Fibroblast of skin of right quadriceps (primary cell): ENCODE data around the gene CXXC5.
A peak's percentile ranks its signal among the peaks of the same experiment; 100 is the strongest.

ENCODE experiments used
- DNase-seq: peaks from one replicate; pipeline ENCODE4 v3.0.0-alpha.2; 2013

CXXC5 gene

DNA sequence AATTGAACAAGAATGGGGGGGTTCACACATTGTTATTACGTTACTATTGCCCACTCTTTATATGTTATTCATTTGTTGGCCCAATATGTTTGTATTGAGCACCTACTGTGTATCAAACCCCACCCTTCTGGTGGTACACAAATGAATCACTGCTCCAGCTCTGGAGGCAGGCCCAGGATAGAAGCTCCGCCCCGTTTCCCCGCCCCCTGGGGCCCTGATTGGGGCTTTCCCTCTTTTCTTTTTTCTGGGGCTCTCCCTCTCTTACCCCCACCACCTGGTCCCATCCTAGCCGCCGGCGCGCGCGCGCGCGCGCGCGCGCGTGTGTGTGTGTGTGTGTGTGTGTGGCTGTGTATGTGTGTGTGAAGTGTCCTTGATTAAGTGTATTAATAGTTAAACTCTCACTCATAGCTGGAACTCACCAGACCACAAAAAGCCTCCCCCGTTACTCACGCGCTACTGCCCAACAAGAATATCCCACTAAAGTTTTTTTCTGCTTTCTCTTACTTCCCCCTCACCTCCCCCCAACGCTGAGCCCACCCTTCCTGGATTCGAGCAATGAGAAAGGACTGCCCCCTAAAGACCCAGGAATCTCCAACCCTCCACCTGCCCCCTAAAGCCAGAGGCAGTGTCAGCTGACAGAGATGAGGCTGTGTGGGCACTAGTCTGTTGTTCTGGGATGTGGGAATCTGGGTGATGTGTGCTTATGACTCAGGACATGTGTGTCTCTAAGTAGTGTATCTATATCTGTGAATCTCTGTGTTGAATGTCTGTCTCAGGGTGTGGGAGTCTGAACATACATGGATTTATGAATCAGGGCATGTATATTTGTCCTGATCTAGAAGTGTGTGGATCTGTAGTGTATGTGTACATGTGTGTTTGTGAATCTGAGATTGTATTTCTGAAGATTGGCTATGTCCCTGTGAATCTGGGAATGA lies 4.0 kb downstream of the CXXC5 start:
- DNase-seq = peak; percentile 89

DNA sequence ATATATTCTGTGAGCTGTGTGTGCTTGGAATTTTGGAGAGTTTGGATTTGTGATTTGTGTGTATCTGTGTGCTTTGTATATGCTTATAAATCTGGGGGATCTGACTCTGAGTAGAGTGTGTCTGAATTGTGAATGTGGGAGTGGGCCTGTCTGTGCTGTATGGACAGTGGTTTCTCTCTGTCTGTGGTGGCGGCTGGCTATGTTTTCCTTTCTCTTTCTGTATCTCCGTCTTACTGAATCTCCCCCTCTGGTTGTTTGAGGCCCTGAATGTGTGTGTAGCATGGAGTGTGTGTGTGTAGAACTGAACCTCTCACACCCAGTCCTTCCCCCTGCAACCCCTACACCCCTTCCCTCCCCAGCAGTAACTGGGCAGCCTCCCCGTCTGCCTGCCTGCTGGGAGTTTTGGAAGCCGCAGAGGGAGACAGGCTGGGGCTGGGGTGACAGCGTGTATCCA lies 4.7 kb downstream of the CXXC5 start:
- no peak for DNase-seq

DNA sequence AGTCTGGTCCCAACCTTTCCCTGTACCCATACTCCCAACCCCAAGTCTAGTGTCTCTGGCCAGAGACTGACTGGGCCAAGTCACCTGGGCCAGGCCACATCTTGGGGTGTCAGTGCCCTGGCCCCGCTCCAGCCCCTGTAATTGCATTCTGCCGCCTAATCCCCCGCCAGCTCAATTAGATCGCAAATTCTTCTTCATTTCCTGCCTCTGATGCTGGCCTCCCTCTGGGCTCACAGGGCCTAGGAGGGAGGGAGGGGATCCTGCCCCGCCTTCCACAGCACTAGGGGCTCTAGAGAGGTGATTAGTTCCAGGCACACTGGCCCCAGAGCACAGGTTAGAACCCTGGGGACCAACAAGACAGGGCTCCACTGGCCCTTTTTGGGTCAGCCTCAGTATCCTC lies 5.5 kb downstream of the CXXC5 start:
- DNase-seq = no peak

DNA sequence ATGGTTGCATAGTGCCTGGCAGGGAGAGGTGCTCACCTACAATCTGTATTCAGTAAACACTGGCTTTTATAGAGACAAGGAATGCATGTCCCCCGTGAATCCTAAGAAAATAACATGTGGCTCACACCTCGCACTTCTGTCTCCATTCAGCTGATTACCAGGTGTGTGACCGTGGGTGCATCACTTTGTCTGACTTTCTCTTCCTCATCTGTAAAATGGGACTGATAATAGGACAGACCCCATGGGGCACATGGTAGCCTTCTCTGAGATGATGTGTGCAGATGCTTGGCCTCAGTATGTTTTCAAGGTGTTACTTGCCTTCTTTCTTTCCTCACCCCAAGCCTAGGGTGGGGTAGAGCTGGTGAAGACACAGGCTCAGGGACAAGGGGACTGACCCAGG lies 6.3 kb downstream of the CXXC5 start:
- no peak for DNase-seq

DNA sequence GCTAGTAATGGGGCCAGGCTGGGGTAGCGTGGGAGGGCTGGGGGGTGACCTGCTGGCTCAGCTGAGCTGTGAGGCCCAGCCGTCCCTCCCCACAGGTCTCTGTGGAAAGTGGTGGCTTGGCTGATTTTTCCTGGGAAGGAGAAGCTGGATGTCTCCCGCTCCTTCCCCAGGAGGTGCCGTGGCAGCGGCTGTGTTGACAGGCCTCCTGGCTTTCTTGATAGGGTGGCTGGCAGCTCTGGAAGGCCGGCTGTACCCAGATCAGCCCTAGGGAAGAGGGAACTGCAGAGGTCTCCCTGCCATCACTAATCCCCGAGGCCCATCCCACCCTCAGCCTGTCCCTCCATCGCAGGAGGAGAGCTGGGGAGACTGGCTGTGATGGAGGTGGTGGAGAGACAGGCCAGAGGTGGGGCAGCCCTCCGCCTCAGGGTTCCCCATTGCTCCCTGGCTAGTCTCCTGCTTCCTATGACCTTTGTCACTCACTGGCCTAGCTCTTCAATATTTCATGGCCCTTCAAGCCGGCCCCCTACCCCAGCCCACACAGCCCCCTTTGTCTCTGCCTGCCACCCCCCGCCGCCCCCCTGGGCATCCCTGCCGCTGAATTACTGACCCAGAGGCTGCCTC lies 6.8 kb downstream of the CXXC5 start:
- no peak for DNase-seq

DNA sequence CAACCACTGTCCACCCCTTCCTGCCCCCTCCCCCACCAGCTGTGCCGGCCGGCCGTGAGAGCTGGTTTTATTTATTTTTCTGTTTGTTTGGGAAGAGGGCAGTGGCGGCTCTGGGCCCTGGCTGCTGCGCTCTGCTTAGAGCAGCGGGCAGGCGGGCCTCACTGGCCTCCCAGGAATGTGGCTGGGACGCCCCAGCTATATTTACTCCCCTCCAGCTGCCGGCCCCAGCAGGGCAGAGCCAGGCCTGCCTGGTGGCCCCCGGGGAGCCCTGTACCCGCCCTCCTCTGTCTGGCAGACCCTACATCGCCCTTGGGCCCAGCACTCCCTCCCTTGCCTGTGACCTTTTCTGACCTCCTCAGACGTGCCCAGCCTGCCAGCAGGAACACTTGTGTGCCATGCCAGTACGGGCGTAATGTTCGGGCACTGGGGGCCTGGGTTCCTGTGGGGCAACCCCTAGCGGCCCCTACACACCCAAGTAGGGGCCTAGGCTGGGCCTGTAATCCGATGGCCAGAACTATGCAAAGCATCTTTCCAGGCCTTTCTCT lies 7.7 kb downstream of the CXXC5 start:
- DNase-seq = no peak

DNA sequence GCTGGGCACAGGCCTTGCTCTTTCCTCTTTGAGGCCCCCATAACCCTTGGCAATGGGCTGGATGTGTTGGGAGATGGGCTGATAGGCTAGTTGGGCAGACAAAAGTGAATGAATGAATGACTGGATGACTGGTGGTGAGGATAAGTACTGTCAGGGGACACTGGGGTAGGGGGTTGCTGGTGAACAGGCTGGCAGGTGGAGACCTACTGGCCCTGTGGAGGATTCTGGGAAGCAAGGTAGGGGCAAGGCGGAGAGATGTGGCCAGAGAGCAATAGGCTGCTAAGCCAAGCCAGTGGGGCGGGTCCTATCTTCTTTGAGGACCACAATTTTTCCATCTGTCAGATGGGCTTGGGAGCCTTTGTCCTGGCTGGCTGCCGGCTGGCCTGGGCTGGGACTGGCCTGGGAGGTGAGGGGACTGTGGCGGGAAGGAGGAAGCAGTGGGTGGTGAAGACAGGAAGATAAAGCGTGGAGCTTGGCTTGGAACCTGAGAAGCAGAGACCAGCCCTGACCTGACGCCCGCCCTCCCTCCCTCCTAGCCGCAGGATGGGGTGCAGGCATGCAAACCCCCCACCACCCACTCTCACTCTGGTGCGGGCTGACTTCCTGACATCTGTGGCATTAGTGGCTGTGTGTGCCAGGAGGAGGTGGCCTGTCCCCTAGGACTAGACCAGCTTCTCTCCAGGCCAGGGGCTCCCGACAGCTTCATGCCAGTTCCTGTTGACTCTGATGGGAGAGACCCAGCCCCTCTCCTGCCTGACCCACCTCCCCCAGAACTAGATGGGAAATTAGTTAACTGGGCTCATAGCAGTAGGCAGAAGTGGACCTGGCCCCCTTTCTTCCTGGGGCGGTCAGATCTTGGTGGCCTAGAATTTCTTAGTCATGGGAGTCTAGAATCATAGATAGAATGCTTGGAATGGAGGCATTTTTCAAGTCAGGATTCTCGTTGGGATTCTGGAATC lies 9.5 kb downstream of the CXXC5 start:
- peak; percentile 48 for DNase-seq

DNA sequence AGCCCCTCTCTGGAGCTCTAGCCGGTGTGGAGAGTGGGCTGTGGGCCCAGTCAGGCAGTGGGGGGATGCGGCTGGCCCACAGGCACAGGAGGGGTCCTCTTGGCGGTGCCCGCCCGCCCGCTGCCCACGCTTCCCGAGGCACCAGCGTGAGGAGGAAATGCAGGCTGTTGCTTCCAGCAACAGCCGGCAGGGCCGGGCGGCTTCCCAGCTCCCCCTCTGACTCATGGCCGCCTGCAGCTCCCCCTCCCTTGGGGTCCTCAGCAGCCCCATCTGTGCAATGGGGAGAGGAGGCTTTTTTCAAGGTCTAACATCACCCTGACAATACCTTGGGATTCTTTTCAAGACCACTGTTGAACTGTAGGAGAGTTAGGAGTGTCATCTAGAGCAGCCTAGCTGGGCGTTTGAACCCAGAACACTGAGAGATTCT lies 10.4 kb downstream of the CXXC5 start:
- peak; percentile 43 for DNase-seq

DNA sequence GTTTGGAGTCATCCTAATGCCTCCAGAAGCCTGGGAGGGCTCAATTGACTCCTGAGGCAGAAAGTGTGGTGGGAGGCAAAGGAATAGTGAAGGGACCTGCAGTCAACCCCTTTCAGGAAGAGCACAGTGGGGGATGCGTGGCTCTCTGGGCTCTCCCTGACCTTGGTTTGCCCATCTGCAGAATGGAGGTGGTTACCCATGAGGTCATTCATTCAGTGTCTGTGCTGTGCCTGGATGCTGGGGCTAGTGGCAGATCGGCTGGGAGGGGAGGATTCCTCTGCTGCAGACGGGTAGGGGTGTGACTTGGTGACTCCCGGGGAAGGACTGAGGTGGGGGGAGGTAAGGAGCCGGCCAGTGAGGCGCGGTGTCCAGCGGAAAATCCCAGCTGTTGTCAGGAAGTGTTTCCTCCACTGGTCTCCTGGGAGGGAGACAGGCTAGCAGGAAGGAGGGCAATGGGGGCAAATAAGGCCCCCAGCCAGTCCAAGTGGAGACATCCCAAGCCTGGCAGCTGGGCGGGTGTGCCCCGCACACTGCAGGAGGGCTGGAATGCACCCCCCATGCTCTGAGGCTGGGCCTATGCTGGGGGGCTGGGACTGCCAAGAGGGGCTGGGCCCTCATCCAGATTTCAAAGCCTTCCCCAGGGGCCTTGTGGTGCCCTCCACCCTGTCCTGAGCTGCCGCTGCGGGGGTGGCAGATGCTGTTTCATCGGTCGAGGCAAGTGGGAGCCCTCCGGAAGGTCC lies 10.9 kb downstream of the CXXC5 start:
- DNase-seq = peak; percentile 71

DNA sequence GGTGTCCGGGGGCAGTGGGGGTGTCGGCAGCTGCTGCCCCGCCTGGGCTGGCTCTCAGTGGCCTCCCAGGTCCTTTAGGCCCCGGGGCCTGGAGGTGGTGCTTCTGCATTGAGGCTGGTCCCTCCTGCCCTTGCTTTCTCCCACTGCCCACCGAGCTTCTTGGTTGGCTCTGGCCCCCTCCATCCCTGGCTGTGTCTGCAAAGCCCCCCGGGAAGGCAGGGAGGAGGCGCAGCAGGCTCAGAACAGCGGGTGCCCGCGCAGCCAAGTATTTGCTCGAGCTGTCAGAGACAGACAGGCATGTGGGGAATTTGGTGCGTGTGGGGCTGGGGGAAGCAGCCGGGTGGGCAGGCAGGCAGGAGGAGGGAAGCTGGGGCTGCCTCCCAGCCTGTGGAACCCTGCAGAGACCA lies 11.5 kb downstream of the CXXC5 start:
- peak; percentile 63 for DNase-seq

DNA sequence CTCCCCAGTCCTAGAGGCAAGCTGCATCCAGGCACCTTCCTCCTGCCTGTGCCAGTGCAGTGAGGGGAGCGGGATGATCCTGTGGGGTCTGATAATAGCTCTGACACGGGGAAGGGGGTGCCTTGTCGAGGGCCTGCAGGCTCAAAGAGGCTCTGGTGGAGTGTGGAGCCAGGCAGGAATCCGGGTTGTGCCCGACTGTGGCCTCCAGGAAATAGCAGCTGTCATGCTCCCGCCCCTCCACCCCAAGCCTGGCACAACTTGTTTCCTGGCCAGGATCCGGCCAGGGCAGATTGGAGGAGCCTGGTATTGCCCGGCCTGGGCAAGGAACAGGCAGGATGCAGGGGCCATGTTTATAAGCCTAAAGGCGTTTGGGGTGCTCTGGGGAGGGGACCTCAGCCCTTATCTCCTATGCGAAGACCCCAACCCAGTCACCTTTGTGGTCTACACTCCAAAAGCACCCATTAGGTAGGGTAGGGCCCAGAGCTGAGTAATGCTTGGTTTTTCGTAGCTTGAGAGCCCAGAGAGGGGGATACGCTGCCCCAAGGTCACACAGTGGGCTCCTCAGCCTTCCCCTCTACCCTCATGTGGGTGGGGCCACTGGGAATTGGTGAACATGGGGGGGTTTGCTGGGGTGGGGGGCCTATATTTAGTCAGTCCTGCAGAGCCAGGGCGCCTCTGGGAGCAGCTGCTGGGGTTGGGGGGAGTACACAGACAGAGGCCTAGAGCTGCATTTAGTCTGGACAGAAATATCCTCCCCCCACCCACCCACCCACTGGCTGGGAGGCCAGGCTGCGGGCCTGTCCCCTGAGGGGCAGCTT lies 12.2 kb downstream of the CXXC5 start:
- DNase-seq = no peak

DNA sequence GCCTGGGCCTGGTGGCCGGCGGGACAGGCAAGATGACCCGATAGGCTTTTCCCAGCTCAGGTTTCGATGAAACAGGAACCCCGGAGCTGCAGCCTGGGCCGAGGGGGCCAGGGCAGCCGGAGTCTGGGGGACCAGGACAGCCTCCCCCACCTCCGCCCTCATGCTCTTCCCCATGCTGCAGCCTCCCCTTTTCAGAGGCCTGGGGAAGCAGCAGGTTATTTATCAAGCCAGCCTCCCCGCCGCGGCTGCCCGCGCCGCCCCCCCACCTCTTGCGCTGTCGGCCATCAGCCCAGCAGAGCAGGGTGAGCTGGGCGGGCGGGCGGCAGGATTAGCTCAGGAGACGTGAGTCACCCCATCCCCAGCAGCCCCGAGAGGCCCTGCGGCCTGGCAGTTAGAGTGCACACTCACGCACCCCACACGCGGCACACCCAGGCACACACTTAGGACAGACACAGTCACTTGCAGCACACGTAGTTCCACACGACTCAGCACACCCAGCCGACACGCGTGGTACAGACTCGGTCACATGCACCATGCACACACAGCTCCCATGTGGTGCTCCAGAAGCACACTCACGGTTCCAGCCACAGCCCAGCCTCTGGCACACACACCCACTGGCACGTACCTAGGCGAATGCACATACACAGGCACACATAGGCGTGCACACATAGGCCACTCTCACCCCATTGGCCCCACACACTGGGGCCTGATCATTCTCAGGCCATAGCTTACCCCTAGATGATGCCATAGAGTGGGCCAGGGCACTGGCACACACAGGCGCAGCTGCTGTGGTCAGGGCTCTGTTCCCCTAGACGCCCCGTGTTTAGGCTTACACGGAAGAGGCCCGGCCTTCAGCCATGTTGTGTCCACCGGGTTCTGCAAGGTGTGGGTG lies 13.0 kb downstream of the CXXC5 start:
- DNase-seq = peak; percentile 94

DNA sequence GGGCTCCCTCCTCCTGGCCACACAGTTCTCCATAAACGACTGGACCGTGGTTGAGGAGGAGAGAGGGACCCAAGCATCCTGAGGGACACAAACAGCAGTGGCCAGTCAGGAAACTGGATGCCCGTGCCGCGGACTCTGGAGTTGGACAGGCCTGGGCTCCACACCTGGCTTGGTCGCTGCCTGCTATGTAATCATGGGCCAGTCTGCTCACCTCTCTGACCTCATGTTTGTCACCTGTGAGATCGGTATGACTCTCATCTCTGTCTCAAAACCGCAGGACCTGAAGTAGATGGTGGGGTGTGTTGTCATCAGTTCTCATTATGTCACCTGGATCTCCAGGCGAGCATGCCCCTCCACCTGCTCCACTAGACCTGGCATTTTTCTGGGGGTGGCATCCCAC lies 14.5 kb downstream of the CXXC5 start:
- no peak for DNase-seq

DNA sequence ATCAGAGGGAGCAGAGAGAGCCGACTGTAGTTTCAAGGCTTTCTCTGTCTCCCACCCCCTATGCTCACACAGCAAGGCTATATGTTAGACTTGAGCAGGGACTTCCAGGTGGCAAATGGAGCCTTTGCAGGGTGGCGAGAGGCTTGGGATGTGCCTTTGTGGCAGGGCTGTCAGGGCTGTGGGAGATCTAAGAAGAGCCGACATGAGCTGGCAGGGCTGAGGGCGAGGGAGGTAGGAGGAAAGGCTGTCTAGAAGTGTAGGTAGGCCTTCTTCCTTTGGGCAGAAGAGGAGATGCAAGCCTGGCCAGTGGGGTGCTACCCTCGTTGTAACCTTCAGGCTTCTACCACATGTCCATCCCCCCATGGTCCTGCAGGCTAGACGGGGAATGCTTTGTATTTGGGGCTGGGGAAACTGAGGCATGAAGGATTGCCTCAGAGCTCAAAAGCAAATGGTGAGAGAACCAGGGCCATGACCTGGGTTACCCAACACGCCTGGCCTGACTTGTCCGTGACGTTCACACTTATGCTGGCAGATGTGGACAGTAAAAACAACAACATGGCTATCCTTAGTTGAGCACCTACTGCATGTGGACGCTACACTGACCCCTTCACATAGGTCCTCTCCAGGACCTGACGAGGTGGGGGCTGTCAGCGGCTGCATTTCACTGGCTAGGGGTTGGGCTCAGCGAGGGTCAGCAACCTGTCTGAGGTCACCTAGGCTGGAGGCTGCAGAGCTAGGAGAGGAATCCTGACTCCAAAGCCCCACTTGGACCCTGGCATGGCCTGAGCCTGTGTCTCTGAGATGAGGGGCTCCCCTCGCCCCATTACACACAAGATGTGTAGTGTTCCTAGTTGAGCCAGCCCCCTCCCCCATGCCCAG lies 15.3 kb downstream of the CXXC5 start:
- DNase-seq = no peak

DNA sequence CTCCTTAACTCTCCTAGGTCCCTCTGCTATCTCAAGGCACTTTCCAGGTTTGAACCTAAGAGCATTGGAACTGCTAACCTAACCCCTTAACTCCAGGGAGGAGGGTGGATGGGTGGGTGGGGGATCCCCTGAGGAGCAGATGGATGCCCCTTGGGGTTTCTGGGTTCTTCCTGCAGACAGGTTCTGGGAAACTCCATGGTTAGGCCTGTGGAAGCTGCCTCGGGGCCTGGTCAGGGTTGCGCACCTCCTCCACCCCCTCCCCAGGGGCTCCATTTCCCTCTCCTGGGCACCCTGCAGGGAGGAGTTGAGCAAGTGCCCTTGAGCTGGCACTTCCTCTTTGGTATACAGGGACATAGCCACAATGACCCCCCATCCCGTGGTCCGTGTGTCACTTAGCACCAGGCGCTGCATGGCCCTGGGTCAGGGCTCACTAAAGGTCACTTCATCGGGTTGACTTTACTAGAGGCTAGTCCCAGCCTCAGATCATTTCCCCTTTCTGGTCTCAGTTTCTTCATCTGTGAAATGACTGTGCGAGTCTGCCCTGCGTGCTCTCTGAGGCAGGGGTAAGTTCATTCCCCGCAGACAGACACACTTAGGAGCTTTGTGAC lies 16.0 kb downstream of the CXXC5 start:
- no peak for DNase-seq

DNA sequence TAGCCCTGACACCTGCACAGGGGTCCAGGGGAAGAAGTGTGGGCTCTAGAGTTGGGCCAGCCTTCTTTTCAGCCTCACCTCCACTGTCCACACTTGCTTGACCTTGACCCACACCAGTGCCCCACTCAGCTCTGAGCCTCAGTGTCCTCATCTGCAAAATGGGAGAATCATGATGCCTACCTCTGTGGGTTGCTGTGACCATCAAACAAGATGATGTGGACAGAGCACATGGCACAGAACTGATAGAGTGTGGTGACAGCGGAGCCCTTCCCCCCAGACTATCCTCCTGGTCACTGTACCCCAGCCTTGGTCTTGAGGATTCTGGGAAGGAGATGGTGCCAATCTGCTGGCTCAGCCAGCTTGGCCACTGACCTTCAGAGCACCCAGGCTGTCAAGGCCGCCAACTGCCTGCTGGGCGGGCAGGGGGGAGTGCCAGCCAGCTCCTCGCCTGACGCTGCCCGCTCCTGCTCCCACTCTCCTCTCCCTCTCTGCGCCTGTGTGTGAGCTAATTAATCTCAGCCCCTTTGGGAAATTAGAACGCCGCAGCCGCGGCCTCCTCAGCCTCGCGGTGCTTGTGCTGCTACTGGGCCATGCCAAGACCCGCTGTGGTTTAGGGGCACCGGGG lies 16.7 kb downstream of the CXXC5 start:
- DNase-seq = no peak

DNA sequence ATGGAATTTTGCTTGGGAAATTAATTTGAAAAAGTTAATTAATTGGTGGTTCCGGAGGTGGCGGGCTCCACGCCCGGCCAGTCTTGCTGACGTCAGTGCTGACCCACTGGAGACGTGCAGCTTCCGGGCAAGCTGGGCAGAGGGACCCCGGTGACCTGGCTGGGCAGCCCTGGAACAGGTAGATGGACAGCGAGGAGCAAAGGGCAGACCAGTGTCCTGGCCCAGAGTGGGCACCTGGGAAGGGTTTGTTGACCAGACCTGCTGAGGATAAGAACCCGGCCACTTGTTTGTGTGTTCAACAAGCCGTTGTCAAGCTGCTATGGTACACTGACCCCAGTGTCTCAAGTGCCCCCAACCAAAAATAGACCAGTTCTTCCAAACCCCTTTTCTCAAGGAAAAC lies 17.5 kb downstream of the CXXC5 start:
- no peak for DNase-seq

DNA sequence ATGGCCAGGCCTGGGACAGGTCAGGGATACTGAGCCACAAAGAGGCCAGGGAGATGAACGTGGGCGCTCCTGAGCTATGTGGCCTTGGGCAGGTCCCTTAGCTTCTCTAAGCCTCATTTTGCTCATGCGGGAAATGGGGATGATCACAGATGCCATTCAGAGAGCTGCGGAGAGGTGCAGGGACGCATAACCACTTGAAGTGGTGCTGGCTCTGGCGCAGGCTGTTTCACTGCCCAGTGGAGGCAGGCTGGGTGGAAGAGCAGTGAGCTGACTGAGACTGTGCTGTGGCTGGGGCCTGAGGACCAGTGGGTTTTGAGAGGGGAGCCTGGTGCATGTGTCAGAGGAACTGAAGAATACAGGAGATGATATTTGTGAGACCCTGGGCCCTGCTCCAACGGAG lies 18.4 kb downstream of the CXXC5 start:
- DNase-seq = no peak
